HS-27A (cell line): ENCODE results near the gene CSRNP3.
"Not testable (repeated sequence)": the region's sequence is repeated elsewhere in the genome, so short reads cannot be mapped to it uniquely, and the experiment has no call there.

Source experiments
- DNase-seq: peaks from one replicate; pipeline ENCODE4 v3.0.0-alpha.2; 2012; ENCODE audit warnings: low read depth, missing footprints

CSRNP3 gene

DNA sequence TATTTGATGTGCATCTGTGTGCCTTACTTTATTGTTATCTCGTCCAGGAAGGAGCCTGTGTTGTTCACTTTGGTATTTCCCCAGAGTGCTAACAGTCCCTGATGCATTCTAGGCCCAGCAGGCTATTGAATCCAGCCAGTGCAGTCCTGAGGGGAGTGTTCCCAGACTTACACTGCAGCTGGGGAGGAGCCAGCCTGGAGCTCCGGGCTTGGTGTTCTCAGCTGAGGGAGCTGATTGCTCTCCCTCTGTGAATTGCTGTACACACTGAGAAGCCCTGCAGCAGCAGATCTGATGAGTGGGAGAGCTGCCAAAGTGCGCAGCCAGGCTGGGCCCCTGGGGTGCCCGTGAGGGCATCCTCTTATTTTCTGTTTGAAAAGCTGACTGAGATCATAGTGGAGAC lies 165.4 kb downstream of the CSRNP3 start:
- no peak for DNase-seq

DNA sequence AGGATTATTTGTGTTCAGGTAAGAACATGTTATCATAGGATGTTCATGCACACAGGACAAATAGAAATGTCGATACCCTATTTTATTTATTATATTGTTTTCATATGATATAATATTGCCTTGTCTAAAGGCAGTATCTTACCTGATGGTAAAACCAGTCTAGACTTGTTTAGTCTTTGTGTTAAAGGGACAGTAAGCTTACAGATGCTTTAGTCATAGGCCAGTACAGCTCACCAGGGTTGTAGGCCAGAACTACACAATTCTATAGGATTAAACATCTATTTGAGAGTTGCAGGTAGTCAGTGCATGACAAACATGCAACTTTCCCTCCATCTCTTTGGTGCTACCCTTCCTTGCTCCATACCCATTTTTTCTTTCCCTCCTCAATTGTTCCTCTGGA lies 166.0 kb downstream of the CSRNP3 start:
- DNase-seq, result no peak

GRCh38 chr2:165636959-165637358 lies 167.5 kb downstream of the CSRNP3 start:
- DNase-seq, result no peak

GRCh38 chr2:165637396-165637795 lies 167.9 kb downstream of the CSRNP3 start:
- DNase-seq, result no peak

- DNase-seq, result no peak
These were observed 170.0 kb downstream of the CSRNP3 start for GRCh38 chr2:165639504-165639903.

- no peak for DNase-seq
These were observed 170.9 kb downstream of the CSRNP3 start for GRCh38 chr2:165640247-165640929.

DNA sequence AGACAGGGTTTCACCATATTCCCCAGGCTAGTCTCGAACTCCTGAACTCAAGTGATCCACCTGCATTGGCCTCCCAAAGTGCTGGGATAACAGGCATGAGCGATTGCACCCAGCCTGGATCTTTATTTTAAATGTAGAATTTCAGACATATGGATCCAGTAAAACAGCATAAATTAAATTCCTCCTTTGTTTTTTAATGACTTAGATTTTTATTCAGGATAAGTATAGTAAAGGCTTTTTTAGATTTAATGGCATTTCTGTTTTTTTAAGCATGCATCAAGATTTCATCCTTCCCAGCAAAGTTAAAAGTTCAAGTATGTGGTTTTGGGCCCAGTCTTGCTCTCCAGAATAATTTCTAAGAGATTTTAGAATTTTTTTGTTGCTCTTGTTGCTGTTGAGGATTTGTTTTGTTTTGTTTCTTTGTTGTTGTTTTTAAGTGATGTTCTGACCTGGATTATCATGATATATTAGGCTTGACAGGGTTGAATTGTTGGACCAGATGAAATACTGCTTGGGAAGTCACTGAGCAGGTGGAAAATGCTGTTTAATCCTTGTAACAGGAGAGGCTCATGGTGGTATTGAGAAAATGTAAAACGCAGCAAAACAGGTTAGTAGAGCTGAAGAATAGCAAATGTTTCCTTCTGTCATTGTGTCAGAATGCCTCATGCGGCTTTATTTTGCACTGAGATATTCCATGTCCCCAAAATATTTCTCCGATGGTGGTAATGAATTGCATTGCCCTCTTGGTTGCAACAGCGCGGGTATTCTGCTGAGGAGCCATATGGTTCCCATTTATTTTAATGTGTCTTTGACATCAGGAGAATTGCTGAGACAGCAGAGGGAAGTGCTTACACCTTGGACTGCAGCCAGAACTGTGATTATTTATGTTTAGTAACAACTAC lies 176.7 kb downstream of the CSRNP3 start:
- DNase-seq, result no peak

DNA sequence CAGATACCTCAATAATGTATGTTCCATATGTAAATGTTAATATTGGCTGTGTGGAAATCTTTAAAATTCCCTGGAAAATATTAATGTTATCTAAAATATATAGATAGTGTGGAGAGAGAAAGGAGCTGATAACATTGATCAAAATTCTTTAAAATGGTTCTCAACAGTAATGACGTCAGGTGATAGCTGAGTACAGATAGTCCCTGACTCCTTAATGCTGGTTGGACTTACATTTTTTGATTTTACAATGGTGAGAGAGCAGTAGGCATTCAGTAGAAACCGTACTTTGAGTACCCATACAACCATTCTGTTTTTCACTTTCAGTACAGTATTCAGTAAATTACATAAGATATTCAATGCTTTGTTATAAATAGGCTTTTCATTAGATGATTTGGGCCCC lies 177.9 kb downstream of the CSRNP3 start:
- DNase-seq, result no peak

GRCh38 chr2:165648801-165649200 lies 179.3 kb downstream of the CSRNP3 start:
- DNase-seq, result no peak

GRCh38 chr2:165651233-165651632 lies 181.7 kb downstream of the CSRNP3 start:
- DNase-seq, result no peak

GRCh38 chr2:165655661-165656060 lies 186.2 kb downstream of the CSRNP3 start:
- no peak for DNase-seq

DNA sequence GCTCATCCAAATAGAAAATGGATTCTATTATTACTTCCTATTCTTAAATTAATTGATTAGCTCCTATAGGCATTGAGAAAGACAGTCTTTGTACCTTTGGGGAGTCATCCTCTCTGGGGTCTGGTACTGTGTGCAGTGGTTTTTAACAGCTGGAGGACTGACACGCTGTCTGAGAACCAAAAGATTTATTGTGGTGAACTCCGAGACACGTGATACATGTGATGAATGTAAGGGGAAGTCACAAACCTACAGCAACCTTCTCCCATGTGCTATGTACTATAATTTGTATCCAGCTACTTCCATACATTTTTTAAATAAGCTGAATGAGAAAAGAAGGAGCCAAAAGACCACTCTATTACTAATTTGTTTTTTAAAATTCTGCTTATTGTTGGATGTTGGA lies 190.9 kb downstream of the CSRNP3 start:
- DNase-seq, result no peak

DNA sequence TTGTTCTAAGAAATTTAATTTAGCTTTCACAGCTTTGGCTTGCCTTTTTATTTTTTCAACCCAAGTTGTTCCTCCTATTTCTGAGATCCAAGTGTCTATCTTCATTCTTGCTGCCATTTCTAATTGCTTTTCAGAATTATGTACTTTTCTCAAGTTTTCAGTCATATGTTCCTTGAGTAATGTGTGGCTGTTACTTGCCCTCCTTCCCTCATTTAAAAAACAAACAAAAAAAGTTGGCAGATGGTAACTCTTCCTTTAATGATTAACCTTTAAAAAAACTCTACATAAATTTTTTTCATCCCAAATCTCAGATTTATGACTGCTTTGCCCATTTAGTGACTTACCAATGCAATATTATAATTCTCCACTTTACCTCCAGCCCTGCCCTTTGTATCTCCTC lies 193.2 kb downstream of the CSRNP3 start:
- no peak for DNase-seq

- DNase-seq, result no peak
These were observed 196.1 kb downstream of the CSRNP3 start for GRCh38 chr2:165665614-165666013.

GRCh38 chr2:165666073-165666472 lies 196.6 kb downstream of the CSRNP3 start:
- DNase-seq, result not testable (repeated sequence)

- no peak for DNase-seq
These were observed 197.1 kb downstream of the CSRNP3 start for GRCh38 chr2:165666605-165667004.

DNA sequence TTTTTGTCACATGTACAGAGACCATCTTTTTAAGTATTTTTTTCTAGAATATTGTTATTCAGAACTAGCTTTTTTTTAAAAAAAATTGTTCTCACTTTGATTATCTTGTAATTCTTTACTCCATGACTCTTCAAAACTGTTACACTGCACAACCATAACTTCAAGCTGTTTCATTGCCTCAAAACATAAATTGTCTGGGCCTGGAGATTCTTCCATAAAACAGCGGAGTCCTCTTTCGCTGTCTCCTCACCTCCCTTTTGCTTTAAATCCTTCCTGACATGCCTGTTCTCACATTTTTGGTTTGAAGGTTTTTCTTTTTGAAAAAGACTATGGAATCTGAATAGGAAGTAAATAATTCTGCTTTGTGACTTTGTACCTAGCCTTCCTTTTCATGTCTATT lies 197.9 kb downstream of the CSRNP3 start:
- DNase-seq, result no peak

DNA sequence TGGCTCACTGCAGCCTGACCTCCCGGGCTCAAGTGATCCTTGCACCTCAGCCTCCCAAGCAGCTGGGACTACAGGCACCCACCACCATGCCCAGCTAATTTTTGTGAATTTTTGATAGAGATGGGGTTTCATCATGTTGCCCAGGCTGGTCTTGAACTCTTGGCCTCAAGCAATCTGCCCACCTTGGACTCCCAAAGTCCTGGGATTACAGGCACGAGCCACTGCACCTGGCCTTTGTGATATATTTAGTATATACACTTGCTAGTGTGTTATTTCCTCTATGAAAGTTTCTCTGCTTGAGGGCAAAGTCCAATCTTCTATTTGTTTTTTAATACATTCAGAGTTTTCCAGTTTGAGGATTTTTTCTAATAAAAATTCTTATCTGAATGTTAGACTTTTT lies 205.3 kb downstream of the CSRNP3 start:
- no peak for DNase-seq

DNA sequence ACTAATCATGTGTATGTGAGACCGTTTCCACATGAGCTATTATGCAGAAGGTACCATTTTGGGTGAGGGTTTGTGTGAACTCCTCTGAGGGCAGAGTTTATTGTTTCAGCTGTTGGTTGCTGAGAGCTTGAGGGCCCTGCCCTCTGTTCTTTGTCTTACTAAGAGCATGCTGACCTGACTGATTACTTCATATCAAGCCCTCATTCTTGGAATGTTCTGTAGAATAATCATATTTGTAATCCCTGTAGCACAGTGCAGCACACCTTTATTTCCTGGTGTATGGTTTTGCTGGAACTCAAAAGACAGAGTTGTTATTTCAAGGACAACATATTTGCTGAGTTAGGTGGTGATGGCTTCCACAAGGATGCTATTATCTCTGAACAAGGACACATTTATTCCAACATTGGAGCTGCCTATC lies 206.1 kb downstream of the CSRNP3 start:
- DNase-seq, result no peak

DNA sequence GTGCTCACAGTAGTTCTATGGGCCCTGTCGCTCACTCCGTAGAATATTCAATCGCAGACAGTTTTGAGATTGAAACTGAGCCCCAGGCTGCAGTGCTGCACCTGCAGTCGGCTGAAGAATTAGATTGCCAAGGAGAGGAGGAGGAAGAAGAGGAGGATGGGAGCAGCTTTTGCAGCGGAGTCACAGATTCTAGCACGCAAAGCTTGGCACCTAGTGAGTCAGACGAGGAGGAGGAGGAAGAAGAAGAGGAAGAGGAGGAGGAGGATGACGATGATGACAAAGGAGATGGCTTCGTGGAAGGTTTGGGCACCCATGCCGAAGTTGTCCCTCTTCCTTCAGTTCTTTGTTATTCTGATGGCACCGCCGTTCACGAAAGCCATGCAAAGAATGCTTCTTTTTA lies 209.4 kb downstream of the CSRNP3 start:
- DNase-seq, result no peak

DNA sequence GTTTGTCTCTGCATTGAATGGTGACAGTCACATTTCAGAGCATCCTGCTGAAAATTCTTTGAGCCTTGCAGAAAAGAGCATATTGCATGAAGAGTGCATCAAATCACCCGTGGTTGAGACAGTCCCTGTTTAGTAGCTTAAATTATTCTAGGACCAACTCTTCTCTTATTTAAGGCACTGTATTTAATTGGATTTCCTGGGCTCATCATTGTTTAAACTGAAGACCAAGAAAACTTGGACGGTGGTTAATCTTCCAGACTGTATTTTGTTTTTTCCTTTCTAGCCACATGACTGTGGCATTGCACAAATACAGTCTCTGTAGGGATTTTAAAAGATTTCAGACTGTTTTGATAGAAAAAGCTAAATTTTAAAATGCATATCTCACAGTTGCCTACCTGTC lies 210.1 kb downstream of the CSRNP3 start:
- DNase-seq, result no peak

- no peak for DNase-seq
These were observed 212.3 kb downstream of the CSRNP3 start for GRCh38 chr2:165681841-165682240.

DNA sequence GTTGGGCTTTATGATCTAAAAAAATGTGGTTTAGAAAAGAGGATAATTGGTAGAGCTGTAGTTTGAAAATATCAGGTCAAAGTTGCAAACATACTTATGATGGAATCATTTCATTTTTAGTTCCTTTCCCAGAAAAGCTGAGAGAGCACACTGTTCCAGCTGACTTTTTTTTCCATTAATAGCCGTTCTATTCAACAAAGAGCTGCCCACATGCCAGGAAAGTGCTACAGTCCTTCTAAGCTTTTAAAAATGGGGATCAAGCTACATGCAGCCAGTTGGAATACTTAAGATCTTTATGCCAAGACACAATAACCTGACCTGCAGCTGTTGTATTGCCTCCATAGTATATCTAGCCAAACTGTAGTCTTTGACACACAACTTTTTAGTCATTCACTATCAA lies 213.0 kb downstream of the CSRNP3 start:
- DNase-seq, result no peak

DNA sequence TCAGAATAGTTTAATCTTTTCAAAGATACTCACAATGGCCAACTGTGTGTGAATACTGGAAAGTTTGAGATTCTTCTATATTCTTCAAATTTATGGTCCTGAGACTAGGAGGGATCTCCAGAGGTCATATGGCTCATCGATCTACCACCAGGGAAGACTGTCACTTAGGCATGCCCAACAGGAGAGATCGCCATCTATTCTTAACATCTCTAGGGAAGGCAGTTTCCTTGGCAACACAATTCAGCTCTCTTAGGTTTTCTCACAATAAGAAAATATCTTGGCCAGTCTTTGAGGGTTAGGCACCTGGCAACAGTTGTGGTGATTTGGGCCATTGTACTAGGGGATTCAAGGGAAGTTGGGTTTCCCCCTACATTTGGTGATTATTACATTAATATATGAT lies 217.3 kb downstream of the CSRNP3 start:
- DNase-seq, result no peak
